Stimulated activated CD8-positive, alpha-beta memory T cell treated with anti-CD3 and anti-CD28 coated beads, Interleukin-15, amount 100 ng/mL, for 48 hours (primary cell): ENCODE measurements around the gene FAM47A.

ENCODE experiments used
- DNase-seq, 2 donors: peaks; one replicate each; pipeline ENCODE4 v3.0.0-alpha.2; 2020; ENCODE audit warnings: low read depth in 2 of 2

Gene FAM47A

GRCh38 chrX:34132028-34132427 is at the start of gene FAM47A:
Gene FAM47A (minus strand): TSS chrX:34132314. CDS start chrX:34132278, 36 bp downstream.
- DNase-seq = no peak

DNA sequence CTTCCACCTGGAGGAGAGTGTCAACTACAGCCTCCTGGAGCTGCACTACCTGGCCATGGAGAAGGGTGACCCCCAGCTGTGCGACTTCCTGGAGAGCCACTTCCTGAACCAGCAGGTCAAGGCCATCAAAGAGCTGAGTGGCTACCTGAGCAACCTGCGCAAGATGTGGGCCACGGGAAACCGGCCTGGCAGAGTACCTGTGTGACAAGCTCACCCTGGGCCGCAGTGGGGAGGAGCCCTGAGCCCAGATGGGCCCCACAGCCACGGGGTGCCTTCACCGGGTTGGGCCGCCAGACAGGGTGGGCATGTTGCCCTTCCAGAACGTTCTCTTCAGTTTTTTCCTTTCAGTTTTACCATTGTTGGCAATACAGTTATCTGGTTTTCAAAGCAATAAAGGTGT is 15.2 kb upstream of the FAM47A start:
- DNase-seq = no peak

DNA sequence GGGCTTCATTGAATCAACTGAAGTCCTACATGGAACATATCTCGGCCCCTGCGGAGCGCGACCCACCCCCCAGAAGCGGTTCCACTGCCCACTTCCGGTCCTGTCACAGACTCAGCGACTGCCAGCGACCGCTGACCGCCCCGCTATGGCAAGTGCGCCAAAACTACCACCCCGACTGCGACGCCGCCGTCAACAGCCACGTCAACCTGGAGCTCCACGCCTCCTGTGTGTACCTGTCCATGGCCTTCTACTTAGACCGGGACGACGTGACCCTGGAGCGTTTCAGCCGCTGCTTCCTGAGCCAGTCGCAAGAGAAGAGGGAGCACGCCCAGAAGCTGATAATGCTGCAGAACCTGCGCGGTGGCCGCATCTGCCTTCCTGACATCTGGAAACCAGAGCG is 14.8 kb upstream of the FAM47A start:
- DNase-seq = no peak

DNA sequence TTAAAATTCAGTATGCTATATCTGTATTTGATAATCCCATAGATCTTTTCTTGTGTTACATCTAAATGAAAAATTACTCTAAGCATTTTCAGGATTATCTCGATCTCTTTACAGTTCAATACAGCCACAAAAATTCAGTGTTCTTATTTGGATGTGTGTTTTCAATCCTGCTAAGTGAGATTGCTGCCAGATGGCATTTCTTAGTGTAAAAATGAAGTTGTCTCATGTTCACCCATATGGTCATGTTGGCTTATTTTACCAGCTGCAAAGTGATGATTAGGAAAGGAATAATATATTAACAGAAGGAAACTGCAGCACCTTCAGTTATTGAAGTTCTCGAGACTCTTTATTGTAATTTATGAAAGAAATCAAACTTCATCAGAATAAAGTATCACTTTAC is 12.1 kb upstream of the FAM47A start:
- no peak for DNase-seq

GRCh38 chrX:34140816-34141215 is 8.7 kb upstream of the FAM47A start:
- no peak for DNase-seq

DNA sequence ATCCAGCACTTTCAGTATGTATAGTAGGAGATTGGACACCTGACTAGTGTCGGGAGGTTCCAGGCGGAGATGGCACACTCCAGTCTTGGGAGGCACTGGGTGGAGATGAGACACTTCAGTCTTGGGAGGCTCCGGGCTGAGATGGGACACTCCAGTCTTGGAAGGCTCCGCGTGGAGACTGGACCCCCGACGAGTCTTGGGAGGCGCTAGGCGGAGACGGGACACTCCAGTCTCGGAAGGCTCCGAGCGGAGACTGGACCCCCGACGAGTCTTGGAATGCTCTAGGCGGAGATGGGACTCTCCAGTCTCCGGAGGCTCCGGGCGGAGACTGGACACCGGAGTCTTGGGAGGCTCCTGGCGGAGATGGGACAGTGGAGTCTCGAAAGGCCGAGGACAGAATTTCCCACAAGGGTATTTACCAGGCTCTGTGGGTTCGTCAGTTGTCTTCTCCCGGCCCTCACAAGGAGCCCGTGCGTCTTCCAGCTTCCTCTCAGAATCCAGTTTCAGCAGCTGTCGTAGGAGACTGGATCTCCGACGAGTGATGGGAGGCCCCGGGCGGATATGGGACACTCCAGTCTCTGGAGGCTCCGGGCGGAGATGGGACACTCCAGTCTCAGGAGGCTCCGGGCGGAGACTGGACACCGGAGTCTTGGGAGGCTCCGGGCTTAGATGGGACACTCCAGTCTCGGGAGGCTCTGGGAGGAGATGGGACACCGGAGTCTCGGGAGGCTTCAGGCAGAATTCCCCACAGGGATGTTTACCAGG is 952 bp downstream of the FAM47A start:
- DNase-seq = no peak

- no peak for DNase-seq
These were observed 1.6 kb downstream of the FAM47A start for GRCh38 chrX:34130501-34130900.

DNA sequence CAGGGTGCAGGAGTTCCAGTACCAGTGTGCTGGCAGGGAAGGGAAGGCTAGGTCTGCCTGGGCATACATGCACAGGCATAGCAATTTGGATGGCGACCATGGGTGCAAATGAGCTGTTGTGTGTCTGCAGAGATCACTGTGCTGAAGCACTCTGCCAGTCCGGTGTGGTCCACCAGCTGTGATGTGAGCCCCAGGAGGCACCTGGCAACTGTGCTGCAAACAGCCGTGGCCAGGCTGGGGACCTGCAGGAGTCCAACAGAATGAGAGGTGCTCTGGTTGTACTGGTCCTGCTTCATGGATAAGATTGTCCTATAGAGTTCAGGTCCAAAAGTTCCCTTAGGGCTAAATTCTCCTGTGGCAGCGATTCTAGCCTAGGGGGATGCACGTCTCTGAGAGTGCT is 6.1 kb downstream of the FAM47A start:
- DNase-seq = no peak

DNA sequence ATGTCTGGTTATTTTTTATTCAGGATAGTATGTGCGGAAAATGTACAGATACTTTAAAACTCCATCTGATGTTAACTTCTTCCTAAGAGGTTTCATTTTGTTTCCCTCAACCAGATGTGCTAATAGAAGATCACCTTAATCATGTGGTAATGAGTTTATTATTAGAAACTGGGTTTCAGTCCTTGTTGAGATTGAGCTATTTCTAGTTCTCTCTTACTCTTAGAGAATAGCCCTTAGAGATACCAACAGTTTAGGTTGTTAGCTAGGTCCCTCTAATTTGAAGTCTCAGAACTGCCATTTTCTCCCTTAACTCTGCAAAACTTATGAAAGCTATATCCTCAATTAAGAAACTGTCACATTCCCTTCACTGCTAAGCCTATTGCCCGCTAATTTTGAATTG is 13.0 kb downstream of the FAM47A start:
- DNase-seq = no peak

DNA sequence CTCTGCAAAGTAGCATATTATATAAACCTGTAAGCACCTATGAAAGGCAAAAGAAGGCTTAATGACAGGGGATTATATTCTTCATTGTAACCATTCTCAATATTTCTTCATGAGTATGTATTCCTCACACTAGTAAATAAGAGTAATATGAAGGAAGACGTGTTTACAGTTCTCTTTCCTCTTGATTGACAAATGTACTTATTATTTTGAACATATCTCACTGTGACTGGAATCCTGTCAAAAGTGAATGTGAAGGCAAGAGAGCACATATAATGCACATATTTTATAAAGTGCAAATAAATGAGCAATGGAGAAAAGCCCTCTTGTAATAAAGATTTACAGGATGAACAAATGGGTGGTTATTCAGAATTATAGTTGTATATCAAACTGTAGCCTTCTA is 19.7 kb downstream of the FAM47A start:
- DNase-seq = no peak
